ENCODE data around the gene ANKRD31.

GRCh38 chr5:75140277-75140676 is 96.4 kb downstream of the ANKRD31 start:
- TF ChIP-seq CTCF (IDR thresholded peaks at IDR 0.05), result no peak
- TF ChIP-seq POLR2A (IDR thresholded peaks at IDR 0.05), result no peak
- no peak for TF ChIP-seq POLR2AphosphoS5 (IDR thresholded peaks at IDR 0.05)
- TF ChIP-seq EP300 (IDR thresholded peaks at IDR 0.05; ENCODE audit: low read depth), result no peak
